ENCODE measurements around the gene VAT1L. TPM values are rescaled to one million over a fixed set of nuclear protein-coding genes. Genes with fewer than 3 reads are reported as not detected.

VAT1L gene
- total and polyA plus RNA-seq, 2 experiments from 2014 or later = 3.1 to 5.9 TPM

GRCh38 chr16:77816293-77816692, 27.9 kb downstream of the VAT1L start:
- no peak overlapping the region for H2AFZ ChIP-seq
- no peaks in the 10 kb centered on the region for H4K20me1 ChIP-seq (ENCODE audit: insufficient read depth, poor library complexity, severe bottlenecking)
- no peak overlapping the region for H3K4me2 ChIP-seq
- no peak overlapping the region for H3K27ac ChIP-seq
- no peaks in the 10 kb centered on the region for H3K9me3 ChIP-seq (ENCODE audit: low read depth)
- no peaks in the 10 kb centered on the region for H3K27me3 ChIP-seq
- no peaks in the 10 kb centered on the region for H3K4me1 ChIP-seq (ENCODE audit: insufficient read depth)
- H3K9me2 ChIP-seq (replicated peaks; ENCODE audit: insufficient read depth) = no peaks in the 10 kb centered on the region
- TF ChIP-seq CTCF (IDR thresholded peaks at IDR 0.05; ENCODE audit: poor library complexity) (no peak), EZH2phosphoT487 (IDR thresholded peaks at IDR 0.05; ENCODE audit: low read depth, severe bottlenecking, unreplicated experiment) (no peak), EZH2 (IDR thresholded peaks at IDR 0.05; ENCODE audit: borderline replicate concordance) (no peak)
- no peak for DNase-seq (ENCODE audit: low spot score)
- no peak overlapping the region for H3K4me3 ChIP-seq
- no peaks in the 10 kb centered on the region for H3K79me2 ChIP-seq
- H3K36me3 ChIP-seq (replicated peaks; ENCODE audit: insufficient read depth, low read depth) = no peaks in the 10 kb centered on the region

GRCh38 chr16:77820340-77820739, 32.0 kb downstream of the VAT1L start:
- no peak for TF ChIP-seq CTCF (IDR thresholded peaks at IDR 0.05; ENCODE audit: poor library complexity)
- no peak for DNase-seq (ENCODE audit: low spot score)
- Histone ChIP-seq H3K36me3 (replicated peaks; ENCODE audit: insufficient read depth, low read depth) (no peaks in the 10 kb centered on the region), H3K4me3 (no peak overlapping the region), H3K9me3 (ENCODE audit: low read depth) (no peaks in the 10 kb centered on the region), H3K27me3 (no peaks in the 10 kb centered on the region), H3K9me2 (replicated peaks; ENCODE audit: insufficient read depth) (no peaks in the 10 kb centered on the region), H4K20me1 (ENCODE audit: insufficient read depth, poor library complexity, severe bottlenecking) (no peaks in the 10 kb centered on the region), H3K27ac (no peak overlapping the region), H2AFZ (no peak overlapping the region), H3K4me1 (ENCODE audit: insufficient read depth) (no peaks in the 10 kb centered on the region), H3K79me2 (no peaks in the 10 kb centered on the region), H3K4me2 (no peak overlapping the region)
- 71% methylated on average over 3 of the region's 3 CpGs for WGBS (ENCODE audit: low lambda C conversion rate, missing lambda C conversion rate)

GRCh38 chr16:77822661-77823060, 34.3 kb downstream of the VAT1L start:
- no peak for DNase-seq (ENCODE audit: low spot score)
- no peak overlapping the region for H2AFZ ChIP-seq
- no peaks in the 10 kb centered on the region for H3K9me2 ChIP-seq (replicated peaks; ENCODE audit: insufficient read depth)
- H3K36me3 ChIP-seq (replicated peaks; ENCODE audit: insufficient read depth, low read depth) = no peaks in the 10 kb centered on the region
- H3K27ac ChIP-seq = no peak overlapping the region
- no peak overlapping the region for H3K4me2 ChIP-seq
- H3K79me2 ChIP-seq = no peaks in the 10 kb centered on the region
- no peaks in the 10 kb centered on the region for H3K4me1 ChIP-seq (ENCODE audit: insufficient read depth)
- no peaks in the 10 kb centered on the region for H3K27me3 ChIP-seq
- no peaks in the 10 kb centered on the region for H3K9me3 ChIP-seq (ENCODE audit: low read depth)
- WGBS (ENCODE audit: low lambda C conversion rate, missing lambda C conversion rate) = 83% methylated on average over 5 of the region's 5 CpGs
- no peak overlapping the region for H3K4me3 ChIP-seq
- no peaks in the 10 kb centered on the region for H4K20me1 ChIP-seq (ENCODE audit: insufficient read depth, poor library complexity, severe bottlenecking)
- TF ChIP-seq CTCF (IDR thresholded peaks at IDR 0.05; ENCODE audit: poor library complexity) (no peak), EZH2 (IDR thresholded peaks at IDR 0.05; ENCODE audit: borderline replicate concordance) (no peak)

GRCh38 chr16:77823067-77823466, 34.7 kb downstream of the VAT1L start:
- DNase-seq (ENCODE audit: low spot score) = no peak
- Histone ChIP-seq H3K4me2 (no peak overlapping the region), H3K79me2 (no peaks in the 10 kb centered on the region), H4K20me1 (ENCODE audit: insufficient read depth, poor library complexity, severe bottlenecking) (no peaks in the 10 kb centered on the region), H3K4me1 (ENCODE audit: insufficient read depth) (no peaks in the 10 kb centered on the region), H3K27me3 (no peaks in the 10 kb centered on the region), H3K4me3 (no peak overlapping the region), H3K36me3 (replicated peaks; ENCODE audit: insufficient read depth, low read depth) (no peaks in the 10 kb centered on the region), H2AFZ (no peak overlapping the region), H3K27ac (no peak overlapping the region), H3K9me2 (replicated peaks; ENCODE audit: insufficient read depth) (no peaks in the 10 kb centered on the region), H3K9me3 (ENCODE audit: low read depth) (no peaks in the 10 kb centered on the region)
- no peak for TF ChIP-seq EZH2 (IDR thresholded peaks at IDR 0.05; ENCODE audit: borderline replicate concordance)
- TF ChIP-seq EZH2phosphoT487 (IDR thresholded peaks at IDR 0.05; ENCODE audit: low read depth, severe bottlenecking, unreplicated experiment) = no peak
- no peak for TF ChIP-seq CTCF (IDR thresholded peaks at IDR 0.05; ENCODE audit: poor library complexity)
- 96% methylated on average over 4 of the region's 4 CpGs for WGBS (ENCODE audit: low lambda C conversion rate, missing lambda C conversion rate)
